Breast epithelium (tissue), 3 donors: ENCODE measurements around the gene OLFML2B.

Experiments used
- POLR2A ChIP-seq: fragments of 450-650 bp; IDR thresholded peaks from one replicate; pipeline ENCODE4 v1.6.1; 2016; ENCODE audit warnings: antibody characterized with exemption, mild to moderate bottlenecking, moderate library complexity
- POLR2AphosphoS5 ChIP-seq, 3 donors: sonication (generic); formaldehyde crosslinking; IDR thresholded peaks; one replicate each; pipeline ENCODE4 v1.6.1; 2017; ENCODE audit warnings: antibody characterized with exemption in 3 of 3
- TF ChIP-seq, protein P1 (sequence below), 3 donors: fragments of 450-650 bp; IDR thresholded peaks; one replicate each; pipeline ENCODE4 v1.5.1; 2016 to 2017; ENCODE audit warnings: antibody characterized with exemption in 3 of 3, mild to moderate bottlenecking in 3 of 3, moderate library complexity in 3 of 3

DNA sequence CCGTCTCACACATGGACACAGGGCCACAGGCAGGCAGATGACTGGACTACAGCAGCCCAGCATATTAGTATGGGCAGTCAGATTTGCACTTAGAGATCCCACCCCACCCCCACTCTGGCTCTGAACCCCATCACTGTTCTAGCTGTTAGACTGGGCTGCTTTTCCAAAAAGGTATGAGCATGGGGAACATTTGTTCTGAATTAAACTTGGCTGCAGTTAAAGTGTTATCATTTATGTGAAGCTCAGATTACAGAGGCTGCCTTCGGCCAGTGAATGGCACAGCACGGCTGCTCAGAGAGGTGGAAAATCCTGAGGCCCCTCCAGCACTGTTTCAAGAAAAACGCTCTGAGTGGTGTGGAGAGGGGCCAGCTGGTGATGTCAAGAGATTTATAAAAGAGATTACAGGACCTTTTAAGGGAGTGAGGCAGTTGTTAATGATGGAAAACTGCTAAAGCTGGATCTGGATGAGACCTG is 38.9 kb upstream of the OLFML2B start:
- TF ChIP-seq, protein P1, sequence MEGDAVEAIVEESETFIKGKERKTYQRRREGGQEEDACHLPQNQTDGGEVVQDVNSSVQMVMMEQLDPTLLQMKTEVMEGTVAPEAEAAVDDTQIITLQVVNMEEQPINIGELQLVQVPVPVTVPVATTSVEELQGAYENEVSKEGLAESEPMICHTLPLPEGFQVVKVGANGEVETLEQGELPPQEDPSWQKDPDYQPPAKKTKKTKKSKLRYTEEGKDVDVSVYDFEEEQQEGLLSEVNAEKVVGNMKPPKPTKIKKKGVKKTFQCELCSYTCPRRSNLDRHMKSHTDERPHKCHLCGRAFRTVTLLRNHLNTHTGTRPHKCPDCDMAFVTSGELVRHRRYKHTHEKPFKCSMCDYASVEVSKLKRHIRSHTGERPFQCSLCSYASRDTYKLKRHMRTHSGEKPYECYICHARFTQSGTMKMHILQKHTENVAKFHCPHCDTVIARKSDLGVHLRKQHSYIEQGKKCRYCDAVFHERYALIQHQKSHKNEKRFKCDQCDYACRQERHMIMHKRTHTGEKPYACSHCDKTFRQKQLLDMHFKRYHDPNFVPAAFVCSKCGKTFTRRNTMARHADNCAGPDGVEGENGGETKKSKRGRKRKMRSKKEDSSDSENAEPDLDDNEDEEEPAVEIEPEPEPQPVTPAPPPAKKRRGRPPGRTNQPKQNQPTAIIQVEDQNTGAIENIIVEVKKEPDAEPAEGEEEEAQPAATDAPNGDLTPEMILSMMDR (IDR thresholded peaks at IDR 0.05) = no peak
- TF ChIP-seq POLR2A = no peak
- TF ChIP-seq POLR2AphosphoS5 (IDR thresholded peaks at IDR 0.05) = no peak
